Fibroblast of lung (primary cell): ENCODE results near the gene PPP1R9A. TPM values are rescaled to one million over a fixed set of nuclear protein-coding genes. Genes with fewer than 3 reads are reported as not detected.
A peak's percentile ranks its signal among the peaks of the same experiment; 100 is the strongest.

ENCODE experiments used
- DNase-seq, 2 donors: peaks; one replicate each; pipeline versions ENCODE4 v3.0.0 to v3.0.0-alpha.2; 2010; ENCODE audit warnings: low read depth in 2 of 2
- H2AFZ ChIP-seq: 2 replicates; pipeline ENCODE4 v1.5.1; 2012; ENCODE audit warnings: low read length, control low read depth, inconsistent platforms
- H3K27ac ChIP-seq: 2 replicates; pipeline ENCODE4 v1.5.1; 2011; ENCODE audit warnings: low read length, control low read depth; ENCODE audit not compliant: insufficient read depth
- H3K27me3 ChIP-seq: 2 replicates; pipeline ENCODE4 v1.5.1; 2011; ENCODE audit warnings: mild to moderate bottlenecking, low read length; ENCODE audit not compliant: control insufficient read depth, insufficient read depth
- H3K36me3 ChIP-seq: 2 replicates; pipeline ENCODE4 v1.5.1; 2011; ENCODE audit warnings: low read length; ENCODE audit not compliant: control insufficient read depth, insufficient read depth
- H3K4me1 ChIP-seq: 2 replicates; pipeline ENCODE4 v1.5.1; 2011; ENCODE audit warnings: low read length; ENCODE audit not compliant: control insufficient read depth, insufficient read depth; ENCODE audit errors: extremely low read depth
- H3K4me2 ChIP-seq: 2 replicates; pipeline ENCODE4 v1.5.1; 2011; ENCODE audit warnings: low read length, control low read depth; ENCODE audit not compliant: insufficient read depth; ENCODE audit errors: extremely low read depth
- H3K4me3 ChIP-seq, 4 experiments: fragments of 200-600 bp in 1 of 4; sonication (generic) in 1 of 4; replicated peaks in 1 of 4; 2 replicates each; pipeline ENCODE4 v1.5.1; 2011 to 2016; ENCODE audit warnings: low read length in 4 of 4, low read depth in 3 of 4, mild to moderate bottlenecking in 3 of 4, control low read depth in 2 of 4, inconsistent platforms in 1 of 4, mixed read lengths in 1 of 4; ENCODE audit not compliant: insufficient read depth in 1 of 4; ENCODE audit errors: control extremely low read depth in 1 of 4
- H3K79me2 ChIP-seq: 2 replicates; pipeline ENCODE4 v1.5.1; 2012; ENCODE audit warnings: mild to moderate bottlenecking, low read length, inconsistent platforms; ENCODE audit not compliant: control insufficient read depth, insufficient read depth
- H3K9ac ChIP-seq: 2 replicates; pipeline ENCODE4 v1.5.1; 2011; ENCODE audit warnings: mild to moderate bottlenecking, low read length, control low read depth; ENCODE audit not compliant: insufficient read depth
- H3K9me3 ChIP-seq: 2 replicates; pipeline ENCODE4 v1.5.1; 2012; ENCODE audit warnings: low read depth, low read length; ENCODE audit not compliant: control insufficient read depth, insufficient read depth
- H4K20me1 ChIP-seq: 2 replicates; pipeline ENCODE4 v1.5.1; 2011; ENCODE audit warnings: low read length; ENCODE audit not compliant: control insufficient read depth, insufficient read depth; ENCODE audit errors: extremely low read depth
- CTCF ChIP-seq, 2 donors: IDR thresholded peaks in 1 of 2; conservative IDR thresholded peaks in 1 of 2; 1 replicate in 1 of 2; 2 replicates in 1 of 2; pipeline ENCODE4 v1.5.1; 2011 to 2012; ENCODE audit warnings: low read length in 2 of 2, control low read depth in 1 of 2, inconsistent platforms in 1 of 2, low read depth in 1 of 2, mild to moderate bottlenecking in 1 of 2
- EZH2 ChIP-seq: IDR thresholded peaks from 2 replicates; pipeline ENCODE4 v1.5.1; 2012; ENCODE audit warnings: low read length, control low read depth, mild to moderate bottlenecking; ENCODE audit errors: missing control alignments
- polyA plus RNA-seq, 2 donors: library from polyadenylated mRNA; depleted of rRNA in 1 of 2; stranded (reverse) in 1 of 2; unstranded in 1 of 2; fragments of >200 nt; gene quantifications; 2 replicates each; pipeline ENCODE4 v1.2.1, GENCODE V29; 2011 to 2012; ENCODE audit warnings: missing spikeins in 1 of 2
- total RNA-seq: library from RNA; depleted of rRNA; stranded (reverse); fragments of >200 nt; gene quantifications from 2 replicates; pipeline ENCODE4 v1.2.1, GENCODE V29; 2014

The PPP1R9A gene
- total and polyA plus RNA-seq, 2 donors (not counting 1 experiment from before 2014, with no cell fraction given), result 0.68 to 3.3 TPM

- no peak overlapping the region for H3K9ac ChIP-seq
- H4K20me1 ChIP-seq, result no peaks in the 10 kb centered on the region
- H3K4me3 ChIP-seq, result no peak overlapping the region
- H3K36me3 ChIP-seq, result no peaks in the 10 kb centered on the region
- H2AFZ ChIP-seq, result no peak overlapping the region
- no peaks in the 10 kb centered on the region for H3K79me2 ChIP-seq
- H3K27ac ChIP-seq, result no peak overlapping the region
- H3K9me3 ChIP-seq, result no peaks in the 10 kb centered on the region
- no peaks in the 10 kb centered on the region for H3K27me3 ChIP-seq
- no peaks in the 10 kb centered on the region for H3K4me1 ChIP-seq
- TF ChIP-seq EZH2 (no peak), CTCF (conservative IDR thresholded peaks at IDR 0.05 in 1 of 2, IDR thresholded peaks at IDR 0.05 in 1 of 2; ENCODE audit: low read depth in 1 of 2, low read length in 2 of 2) (no peak)
- peak; percentile 27 to 50 for DNase-seq
- no peak overlapping the region for H3K4me2 ChIP-seq
These were observed 159.5 kb downstream of the PPP1R9A start for GRCh38 chr7:95066737-95067530.

GRCh38 chr7:95088536-95089215 lies 181.3 kb downstream of the PPP1R9A start:
- H3K9me3 ChIP-seq, result no peaks in the 10 kb centered on the region
- no peaks in the 10 kb centered on the region for H3K4me1 ChIP-seq
- H2AFZ ChIP-seq, result no peak overlapping the region
- H3K27me3 ChIP-seq, result no peaks in the 10 kb centered on the region
- H3K4me2 ChIP-seq, result no peak overlapping the region
- H3K4me3 ChIP-seq, result no peak overlapping the region
- H4K20me1 ChIP-seq, result no peaks in the 10 kb centered on the region
- no peaks in the 10 kb centered on the region for H3K36me3 ChIP-seq
- DNase-seq, result peak in 1 of 2 donors; percentile 3
- H3K27ac ChIP-seq, result no peak overlapping the region
- no peaks in the 10 kb centered on the region for H3K79me2 ChIP-seq
- TF ChIP-seq CTCF (conservative IDR thresholded peaks at IDR 0.05 in 1 of 2, IDR thresholded peaks at IDR 0.05 in 1 of 2; ENCODE audit: low read depth in 1 of 2, low read length in 2 of 2) (no peak), EZH2 (no peak)
- H3K9ac ChIP-seq, result no peak overlapping the region

GRCh38 chr7:95089414-95090315 lies 182.3 kb downstream of the PPP1R9A start:
- Histone ChIP-seq H3K9ac (no peak overlapping the region), H3K4me3 (no peak overlapping the region), H2AFZ (no peak overlapping the region), H4K20me1 (no peaks in the 10 kb centered on the region), H3K27ac (no peak overlapping the region), H3K36me3 (no peaks in the 10 kb centered on the region), H3K79me2 (no peaks in the 10 kb centered on the region), H3K4me2 (no peak overlapping the region), H3K27me3 (no peaks in the 10 kb centered on the region), H3K9me3 (no peaks in the 10 kb centered on the region), H3K4me1 (no peaks in the 10 kb centered on the region)
- TF ChIP-seq CTCF (conservative IDR thresholded peaks at IDR 0.05 in 1 of 2, IDR thresholded peaks at IDR 0.05 in 1 of 2; ENCODE audit: low read depth in 1 of 2, low read length in 2 of 2), result no peak
- TF ChIP-seq EZH2, result no peak
- no peak for DNase-seq
